LHCN-M2 (cell line): ENCODE measurements around the gene CELF2. TPM values are rescaled to one million over a fixed set of nuclear protein-coding genes. Genes with fewer than 3 reads are reported as not detected.
"Not testable (repeated sequence)": the region's sequence is repeated elsewhere in the genome, so short reads cannot be mapped to it uniquely, and the experiment has no call there.

ENCODE experiments used
- DNase-seq: peaks from one replicate; pipeline ENCODE4 v3.0.0-alpha.2; 2012; ENCODE audit warnings: low read depth
- total RNA-seq: library from RNA; depleted of rRNA; stranded (reverse); fragments of >200 nt; gene quantifications from 2 replicates; pipeline ENCODE4 v1.2.3, GENCODE V29; 2014

The CELF2 gene
- total RNA-seq, 1 experiment from 2014 or later: 68.1 TPM

DNA sequence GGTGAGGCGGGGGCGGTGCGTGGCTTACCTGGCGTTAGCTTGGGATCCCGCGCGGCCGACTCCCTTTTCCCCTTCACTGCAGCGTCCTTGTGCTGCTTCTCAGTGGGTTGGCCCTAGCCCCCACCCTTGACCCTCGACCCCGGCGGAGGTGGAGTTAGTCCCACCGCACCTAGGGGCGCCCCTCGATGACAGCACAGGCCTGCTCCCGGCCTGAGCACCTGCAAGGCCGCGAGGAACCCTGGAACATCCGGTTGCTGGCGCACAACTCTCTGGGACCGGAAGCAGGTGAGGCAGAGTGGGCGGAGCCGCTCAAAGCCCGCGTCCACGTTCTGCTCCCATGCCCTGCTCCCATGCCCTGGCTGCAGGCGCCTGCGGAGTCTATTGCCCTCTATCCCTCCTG is 326.9 kb downstream of the CELF2 start:
- no peak for DNase-seq

DNA sequence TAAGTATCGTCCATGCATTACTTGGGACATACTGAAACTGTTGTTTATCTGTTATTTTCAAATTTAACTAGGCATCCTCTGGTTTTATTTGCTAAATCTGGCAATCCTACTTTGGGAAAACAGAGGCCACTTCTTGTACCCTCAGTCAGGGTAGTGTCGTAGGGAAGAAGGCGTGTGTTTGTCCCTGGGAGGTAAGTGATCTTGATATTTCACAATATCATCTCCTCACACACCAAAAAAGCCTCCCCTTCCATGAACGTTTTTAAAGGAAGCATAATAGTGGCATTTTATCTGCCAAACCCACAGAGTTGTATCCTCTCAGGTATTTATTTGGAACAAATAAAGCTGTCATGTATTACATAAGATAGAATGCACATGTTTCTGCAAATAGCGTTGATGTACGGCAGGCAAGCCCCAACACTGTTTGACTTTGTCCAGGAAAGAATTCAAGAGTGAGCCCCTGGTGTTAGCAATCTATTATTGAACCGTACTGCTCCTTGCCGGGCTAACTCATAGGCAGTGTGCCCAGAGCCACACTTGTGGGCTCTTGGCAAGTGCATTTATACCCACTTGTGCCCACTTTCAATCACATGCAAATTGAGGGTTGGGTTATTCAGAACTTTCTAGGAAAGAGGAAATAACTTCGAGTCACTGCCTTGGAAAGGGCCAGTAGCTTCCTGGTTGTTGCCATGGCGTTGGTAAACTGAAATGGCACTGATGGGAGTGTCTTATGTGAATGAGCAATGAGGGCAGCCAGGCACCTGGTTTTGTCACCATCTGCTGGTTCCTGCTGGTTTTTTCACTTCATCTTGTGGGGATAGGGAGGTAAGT is 327.8 kb downstream of the CELF2 start:
- DNase-seq: peak; percentile 65

DNA sequence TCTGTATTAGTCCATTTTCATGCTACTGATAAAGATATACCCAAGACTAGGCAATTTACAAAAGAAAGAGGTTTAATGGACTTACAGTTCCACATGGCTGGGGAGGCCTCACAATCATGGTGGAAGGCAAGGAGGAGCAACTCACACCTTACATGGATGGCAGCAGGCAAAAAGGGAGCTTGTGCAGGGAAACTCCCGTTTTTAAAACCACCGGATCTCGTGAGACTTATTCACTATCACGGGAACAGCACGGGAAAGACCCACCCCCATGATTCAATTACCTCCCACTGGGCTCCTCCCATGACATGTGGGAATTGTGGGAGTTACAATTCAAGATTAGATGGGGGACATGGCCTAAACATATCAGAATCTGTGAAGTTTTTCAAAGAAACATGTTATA is 329.9 kb downstream of the CELF2 start:
- DNase-seq: not testable (repeated sequence)

DNA sequence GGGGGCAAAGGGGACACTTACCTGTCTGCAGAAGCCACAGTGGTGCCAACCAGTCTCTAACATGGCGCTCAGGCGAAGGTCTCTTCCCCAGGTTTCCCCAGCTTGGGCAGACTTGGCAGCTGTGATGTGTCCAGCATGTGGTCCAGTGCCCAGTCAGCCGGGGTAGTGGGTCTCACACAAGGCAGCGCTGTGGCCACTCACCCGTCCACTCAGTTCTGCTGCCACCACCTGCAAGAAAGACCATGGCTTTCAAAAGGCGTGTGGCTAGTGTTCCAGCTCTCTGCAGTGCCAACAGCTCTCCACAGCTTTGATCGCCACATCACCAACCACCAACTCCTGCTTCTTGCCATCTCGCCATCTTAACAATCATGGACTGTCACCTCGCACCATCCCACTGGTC is 334.1 kb downstream of the CELF2 start:
- no peak for DNase-seq

DNA sequence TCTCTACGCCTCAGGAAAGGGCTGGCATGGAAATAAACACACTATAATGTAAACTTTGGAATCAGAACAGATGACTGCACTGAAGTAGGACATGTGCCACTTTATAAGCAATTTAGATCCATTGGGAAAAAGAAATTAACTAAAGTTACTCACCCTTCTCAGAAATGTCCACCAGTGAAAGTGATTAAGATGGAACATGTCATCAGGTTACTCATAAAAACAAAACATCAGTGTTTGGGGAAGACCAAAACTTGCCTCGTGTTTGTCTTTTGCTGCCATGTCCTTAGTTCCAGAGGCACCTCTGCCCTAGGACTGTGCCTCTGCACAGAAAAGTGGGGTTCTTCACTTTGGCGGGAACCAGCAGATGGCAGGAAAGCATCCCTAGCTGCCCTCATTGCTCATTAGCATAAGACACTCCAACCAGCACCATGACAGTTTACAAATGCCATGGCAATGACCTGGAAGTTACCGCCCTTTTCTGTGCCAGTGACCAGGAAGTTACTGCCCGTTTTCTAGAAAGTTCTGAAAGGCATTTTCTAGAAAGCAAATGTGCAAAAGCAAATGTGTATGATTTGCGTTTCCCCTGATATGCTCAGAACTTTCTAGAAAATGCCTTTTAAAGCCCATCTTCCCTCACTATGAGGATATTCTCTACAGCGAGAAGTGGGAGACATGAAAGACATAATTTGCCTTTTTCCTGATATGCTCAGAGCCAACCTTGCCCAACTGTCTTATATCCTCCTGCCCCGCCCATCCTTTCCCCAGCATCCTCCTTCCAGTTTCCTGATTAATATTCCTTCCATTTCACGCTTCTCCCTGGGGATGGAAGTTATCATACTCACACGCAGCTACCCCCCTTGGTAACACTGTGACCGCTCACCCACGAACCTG is 335.6 kb downstream of the CELF2 start:
- DNase-seq: peak; percentile 27

DNA sequence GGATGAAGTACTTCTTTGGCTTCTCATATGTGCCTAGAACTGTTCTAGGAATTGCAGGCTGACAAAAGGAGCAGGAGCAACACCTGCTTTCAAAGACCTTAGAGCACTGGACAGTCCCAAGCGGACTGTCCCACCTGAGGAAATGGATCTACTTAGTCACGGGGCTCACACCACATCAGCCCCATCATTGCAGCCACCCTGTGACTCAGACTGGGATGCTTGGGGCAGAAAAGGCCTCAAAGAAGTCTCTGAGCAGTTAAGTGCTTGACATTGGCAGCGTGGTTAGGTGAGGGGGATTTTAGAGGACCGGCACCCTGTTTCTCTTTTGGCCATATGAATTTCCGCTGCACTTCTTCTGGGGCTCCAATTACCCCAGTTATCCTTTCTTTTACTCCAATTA is 337.2 kb downstream of the CELF2 start:
- DNase-seq: no peak

DNA sequence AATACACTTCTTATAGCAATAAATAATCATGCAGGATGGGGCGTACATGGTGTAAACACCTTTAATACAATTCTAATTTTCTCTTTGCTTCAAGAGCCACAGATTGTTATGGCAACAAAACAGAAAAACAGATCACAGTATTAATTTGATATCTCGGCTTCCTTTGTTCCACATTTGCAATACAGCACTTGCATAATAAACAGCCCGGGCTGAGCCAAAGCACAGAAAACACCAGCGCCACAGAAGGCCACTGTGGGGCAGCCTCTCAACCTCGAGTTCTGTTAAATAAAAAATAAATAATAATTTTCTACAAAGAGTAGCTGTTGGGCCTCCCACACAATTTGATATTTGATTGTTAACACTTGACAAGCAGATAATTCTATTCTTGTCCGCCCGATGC is 337.9 kb downstream of the CELF2 start:
- DNase-seq: no peak

DNA sequence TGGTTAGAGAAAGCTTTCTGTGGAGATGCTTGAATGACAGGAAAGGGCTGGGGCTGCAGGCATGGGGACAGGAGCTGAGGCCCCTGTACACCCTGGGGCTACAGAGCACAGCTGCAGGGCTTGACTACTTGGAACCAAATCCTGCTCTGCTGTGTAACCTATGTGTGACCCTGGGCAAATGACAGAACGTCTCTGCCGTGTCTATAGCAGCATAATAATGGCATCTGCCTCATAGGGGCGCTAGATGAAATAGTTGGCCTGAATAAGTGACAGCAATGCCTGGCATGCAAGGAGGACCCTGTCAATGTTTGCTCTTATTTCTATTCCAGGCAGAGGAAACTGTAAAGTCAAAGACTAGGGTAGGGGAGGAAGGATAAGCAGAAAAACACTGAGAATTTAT is 339.8 kb downstream of the CELF2 start:
- no peak for DNase-seq

DNA sequence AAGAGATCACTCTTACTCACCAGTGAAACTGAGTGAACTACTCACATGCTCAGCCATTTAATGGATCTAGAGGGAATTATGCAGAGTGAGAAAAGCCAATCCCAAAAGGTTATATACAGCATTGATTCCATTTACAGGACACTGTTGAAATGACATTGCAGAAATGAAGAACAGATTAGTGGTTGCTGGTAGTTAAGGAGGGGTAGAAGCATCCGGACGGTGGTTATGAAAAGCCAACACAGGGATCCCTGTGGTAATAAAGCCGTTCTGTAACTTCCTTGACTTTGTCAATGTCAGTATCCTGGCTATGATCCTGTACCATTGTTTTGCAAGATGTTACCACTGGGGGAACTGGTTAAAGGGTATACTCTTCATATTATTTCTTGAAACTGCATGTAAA is 340.3 kb downstream of the CELF2 start:
- no peak for DNase-seq

DNA sequence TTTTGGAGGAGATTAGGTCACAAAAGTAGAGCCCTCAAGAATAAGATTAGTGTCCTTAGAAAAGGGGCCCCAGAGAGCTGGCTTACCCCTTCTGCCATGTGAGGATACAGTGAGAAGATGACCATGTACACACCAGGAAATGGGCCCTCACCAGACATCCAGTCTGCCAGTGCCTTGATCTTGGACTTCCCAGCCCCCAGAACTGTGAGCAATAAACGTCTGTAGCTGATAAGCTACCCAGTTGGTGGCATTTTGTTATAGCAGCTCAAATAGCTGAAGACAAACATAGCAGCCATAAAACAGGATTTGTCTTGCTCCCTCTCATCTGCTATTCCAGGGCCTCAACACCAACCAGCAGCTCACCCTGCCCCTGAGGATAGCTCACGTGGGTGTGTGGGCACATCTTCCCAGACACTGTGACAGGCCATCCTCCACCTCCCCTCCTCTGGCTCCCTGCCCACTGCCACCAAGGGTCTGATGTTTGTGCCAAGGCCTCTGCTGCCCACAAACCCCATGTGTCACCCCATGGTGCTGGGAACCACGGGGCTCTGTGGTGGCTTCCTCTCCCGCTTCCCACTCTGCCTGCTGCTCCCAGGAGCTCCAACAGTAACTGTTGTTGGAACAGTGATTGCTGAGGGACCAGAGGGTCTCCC is 341.4 kb downstream of the CELF2 start:
- no peak for DNase-seq

DNA sequence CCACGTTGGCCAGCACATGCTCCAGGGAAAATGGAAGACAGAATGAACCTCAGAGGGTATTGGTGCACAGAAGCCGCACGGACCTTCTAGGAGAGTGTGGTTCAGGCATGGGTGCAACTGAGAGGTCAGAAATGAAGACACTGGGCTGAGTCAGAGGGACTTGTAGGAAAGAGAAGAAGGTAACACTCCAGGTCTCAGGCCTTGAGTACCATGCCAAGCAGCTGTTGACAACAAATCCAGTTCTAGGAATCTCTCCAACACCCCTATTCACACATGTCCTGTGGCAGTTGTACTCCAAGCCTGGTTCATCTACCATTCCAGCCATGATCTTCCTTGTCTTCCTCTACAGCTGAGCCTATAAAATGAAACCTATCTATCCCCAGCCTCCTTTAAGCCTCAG is 342.2 kb downstream of the CELF2 start:
- DNase-seq: peak; percentile 52

DNA sequence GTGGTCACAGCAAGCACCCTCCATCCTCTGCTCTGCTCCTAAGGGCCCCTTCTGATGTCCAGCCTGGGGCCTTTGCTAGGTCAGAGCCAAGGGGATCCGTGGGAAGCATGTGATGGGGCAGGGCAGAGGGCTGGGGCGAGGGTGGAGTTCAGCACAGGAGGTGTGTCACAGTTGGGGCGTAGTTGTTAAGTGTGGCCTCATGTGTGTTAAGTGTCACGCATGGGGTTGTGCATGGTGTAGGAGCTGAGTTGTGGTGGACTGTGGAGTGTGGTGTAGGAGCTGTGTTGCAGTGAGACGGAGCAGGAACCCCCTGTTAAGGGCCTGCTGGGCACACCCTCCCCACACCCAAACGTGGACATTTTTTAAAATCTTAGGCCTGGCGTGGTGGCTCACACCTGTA is 345.8 kb downstream of the CELF2 start:
- DNase-seq: no peak

DNA sequence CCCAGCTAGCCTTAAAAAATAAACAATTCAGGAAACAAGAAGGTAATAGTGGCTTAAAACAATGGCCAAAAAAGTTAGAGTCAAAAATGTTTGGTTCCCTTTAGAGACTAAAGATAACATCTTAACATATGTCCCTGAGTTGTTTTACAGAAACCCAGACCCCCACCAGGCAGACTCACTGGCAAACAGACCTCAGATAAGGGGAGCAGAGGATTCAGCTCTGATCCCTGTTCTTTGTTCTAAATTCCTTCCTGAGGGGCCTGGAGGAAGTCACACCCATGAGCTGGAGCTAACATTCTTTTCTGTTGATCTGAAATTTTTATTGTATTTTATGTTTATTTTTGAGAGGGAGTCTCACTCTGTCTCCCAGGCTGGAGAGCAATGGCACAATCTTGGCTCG is 346.6 kb downstream of the CELF2 start:
- DNase-seq: no peak

DNA sequence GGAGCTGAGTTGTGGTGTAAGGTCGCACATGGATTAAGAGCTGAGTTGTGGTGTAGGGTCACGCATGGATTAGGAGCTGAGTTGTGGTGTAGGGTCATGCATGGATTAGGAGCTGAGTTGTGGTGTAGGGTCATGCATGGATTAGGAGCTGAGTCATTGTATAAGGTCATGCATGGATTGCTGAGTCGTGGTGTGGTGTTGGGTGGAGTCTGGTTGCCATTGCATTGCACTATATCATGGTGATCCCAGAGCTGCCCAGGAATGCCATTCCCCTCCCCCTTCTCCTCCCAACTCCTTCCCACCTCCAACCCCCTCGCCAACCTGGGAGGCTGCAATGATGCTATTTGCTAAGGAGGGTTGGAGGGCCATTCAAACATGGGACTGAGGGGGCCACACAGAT is 349.2 kb downstream of the CELF2 start:
- DNase-seq: not testable (repeated sequence)

DNA sequence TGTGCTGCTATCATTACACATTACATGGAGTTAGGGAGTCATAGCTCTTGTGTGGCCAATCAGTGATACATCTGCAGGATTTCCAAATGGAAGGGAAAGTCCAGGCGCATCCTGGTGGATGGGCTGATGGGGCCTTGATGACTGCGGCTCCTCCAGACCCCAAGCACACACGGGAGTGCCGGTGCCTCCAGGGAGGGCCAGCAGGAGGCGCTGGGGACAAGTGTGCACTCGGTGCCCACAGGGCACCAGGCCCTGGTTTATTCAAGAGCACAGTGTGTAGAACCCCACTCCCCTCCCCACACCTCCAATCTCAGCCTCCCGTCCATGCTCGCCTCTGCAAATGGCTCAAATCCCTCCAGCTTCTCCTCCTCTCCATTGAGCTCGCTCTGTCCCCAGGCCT is 349.8 kb downstream of the CELF2 start:
- DNase-seq: no peak

DNA sequence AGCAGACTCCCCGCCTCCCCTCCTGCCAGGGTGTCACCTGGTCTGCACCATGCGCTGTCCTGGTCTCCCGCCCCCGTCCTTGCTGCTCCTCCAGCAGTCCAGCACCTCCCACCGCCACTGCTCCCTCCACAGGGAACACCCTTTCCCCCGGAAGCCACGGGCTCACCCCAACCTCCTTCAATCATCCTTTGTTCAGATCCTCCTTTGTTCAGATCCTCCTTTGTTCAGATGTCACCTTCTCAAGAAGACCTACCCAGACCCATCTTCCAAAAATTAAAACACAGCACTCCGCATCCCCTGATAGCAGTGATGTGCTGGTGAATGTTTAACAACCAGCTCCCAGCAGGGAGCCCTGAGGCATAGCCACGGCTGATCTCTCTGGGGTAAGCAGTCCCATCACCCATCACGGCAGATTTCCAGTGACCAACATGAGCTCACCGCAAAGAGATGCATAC is 356.1 kb downstream of the CELF2 start:
- DNase-seq: no peak

DNA sequence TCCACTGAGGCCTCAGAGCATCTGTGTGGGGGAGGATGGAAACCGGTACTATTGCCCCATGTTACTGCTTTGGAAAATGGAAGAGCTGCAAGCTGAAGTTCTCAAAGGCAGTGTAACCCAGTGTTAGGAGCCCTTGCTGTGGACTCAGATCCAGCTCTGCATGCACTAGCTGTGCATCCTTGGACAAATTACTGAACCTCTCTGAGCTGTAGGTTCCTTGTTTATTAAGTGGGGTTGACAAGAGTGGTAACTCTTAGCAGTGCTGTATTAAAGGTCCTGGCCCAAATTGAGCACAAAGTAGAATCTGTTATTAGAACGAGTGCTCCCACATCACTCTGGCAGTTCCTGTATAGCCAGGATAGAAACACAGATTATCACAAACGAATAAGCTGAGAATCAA is 359.6 kb downstream of the CELF2 start:
- no peak for DNase-seq

DNA sequence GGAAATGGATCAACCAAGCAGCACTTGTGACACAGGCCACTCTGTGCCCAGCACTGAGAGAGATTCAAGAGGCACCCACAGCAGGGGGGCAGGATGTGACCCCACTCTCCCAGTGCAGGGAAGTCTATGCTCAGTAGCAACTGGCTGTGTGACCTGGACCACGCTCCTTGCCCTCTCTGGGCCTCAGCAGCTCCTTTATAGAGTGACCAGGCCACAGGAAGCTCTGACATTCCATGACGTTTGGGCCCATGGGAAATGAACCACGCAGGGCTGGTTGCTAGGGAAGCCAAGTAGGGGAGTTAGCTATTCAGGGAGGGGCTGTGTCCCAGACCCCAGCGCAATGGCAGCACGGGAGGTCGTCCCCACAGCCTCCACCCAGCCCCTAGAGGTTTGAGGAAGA is 361.2 kb downstream of the CELF2 start:
- no peak for DNase-seq

DNA sequence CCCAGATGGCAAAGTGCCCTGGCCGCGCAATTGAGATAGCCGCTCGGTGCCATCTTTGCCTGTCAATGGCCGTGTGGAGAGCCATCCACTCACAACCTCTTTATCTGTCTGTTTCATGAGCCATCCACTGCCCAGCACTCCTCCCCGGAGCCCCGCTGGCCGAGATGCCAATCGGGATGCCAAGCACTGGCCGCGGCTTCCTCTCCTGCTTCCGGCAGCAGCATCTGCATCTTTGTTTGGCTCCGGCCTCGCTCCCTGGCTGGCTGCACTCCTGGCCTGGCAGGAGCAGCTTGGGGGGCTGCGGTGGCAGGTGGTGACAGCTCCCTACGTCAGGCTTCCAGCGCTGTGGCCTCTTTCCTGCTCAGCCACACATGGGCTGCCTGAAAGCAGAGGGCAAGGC is 362.1 kb downstream of the CELF2 start:
- no peak for DNase-seq

DNA sequence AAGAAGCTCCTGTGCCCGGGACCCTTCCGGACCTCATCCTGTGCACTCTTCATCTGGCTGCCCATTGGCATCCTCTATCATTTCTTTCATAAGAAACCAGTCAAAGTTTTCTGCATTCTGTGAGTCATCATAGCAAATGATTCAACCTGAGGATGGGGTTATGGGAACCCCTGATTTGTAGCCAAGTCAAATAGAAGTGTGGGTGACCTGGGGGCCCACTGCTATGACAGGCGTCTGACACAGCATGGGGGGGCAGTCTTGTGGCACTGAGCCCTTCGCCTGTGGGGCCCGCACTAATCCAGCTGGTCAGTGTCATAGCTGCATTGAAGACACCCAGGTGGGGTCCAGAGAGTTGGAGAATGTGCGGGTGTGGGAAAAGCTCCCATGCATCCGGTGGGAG is 363.4 kb downstream of the CELF2 start:
- peak; percentile 61 for DNase-seq

DNA sequence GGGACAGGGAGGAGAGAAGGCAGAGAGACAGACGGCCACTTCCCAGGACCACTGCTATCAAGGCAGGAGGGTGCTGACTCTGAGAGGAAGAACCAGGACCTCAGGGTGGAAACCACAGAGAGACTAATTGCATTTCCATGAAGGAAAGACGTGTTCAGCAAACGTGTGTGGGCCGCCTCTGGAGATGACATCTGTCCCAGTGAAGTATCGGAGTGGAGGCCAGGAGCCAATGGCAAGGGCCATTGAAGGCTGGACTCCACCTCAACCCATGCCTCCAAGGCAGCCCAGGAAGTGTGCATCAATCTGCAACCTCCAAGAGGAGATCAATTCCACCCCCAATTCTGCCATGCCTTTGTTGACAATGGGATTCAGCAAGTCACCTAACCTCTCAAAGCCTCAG is 363.8 kb downstream of the CELF2 start:
- no peak for DNase-seq

DNA sequence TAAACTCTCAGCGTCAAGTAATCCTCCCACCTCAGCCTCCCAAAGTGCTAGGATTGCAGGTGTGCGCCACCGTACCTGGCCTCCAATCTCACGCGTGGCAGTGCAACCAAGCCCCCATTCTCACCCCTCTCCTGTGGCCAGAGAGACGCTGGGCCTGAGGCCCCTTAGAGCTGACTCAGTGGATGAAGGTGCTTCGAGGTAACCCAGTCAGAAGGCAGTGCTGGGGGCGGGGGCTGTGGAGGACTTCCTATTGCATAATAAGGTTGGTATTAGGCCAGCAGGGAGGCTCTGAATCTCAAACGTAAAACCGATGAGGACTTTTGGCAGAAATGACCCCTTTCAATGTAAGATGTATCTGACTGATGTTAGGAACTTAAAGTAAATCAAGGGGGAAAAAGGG is 364.5 kb downstream of the CELF2 start:
- no peak for DNase-seq
